Osteocyte (in vitro differentiated cells): ENCODE data around the gene AFAP1. TPM values are rescaled to one million over a fixed set of nuclear protein-coding genes. Genes with fewer than 3 reads are reported as not detected.

Experiments
- DNase-seq: peaks from one replicate; pipeline ENCODE4 v3.0.0; 2021; ENCODE audit warnings: mixed read lengths; ENCODE audit not compliant: unreplicated experiment; ENCODE audit errors: extremely low spot score
- H3K27ac Mint-ChIP-seq: one replicate; pipeline ENCODE4 v1.8.0; 2021; ENCODE audit warnings: mild to moderate bottlenecking, mixed read lengths; ENCODE audit not compliant: unreplicated experiment
- H3K27me3 Mint-ChIP-seq: one replicate; pipeline ENCODE4 v1.8.0; 2021; ENCODE audit warnings: mixed read lengths; ENCODE audit not compliant: unreplicated experiment
- H3K36me3 Mint-ChIP-seq: one replicate; pipeline ENCODE4 v1.8.0; 2021; ENCODE audit warnings: mixed read lengths; ENCODE audit not compliant: unreplicated experiment
- H3K4me1 Mint-ChIP-seq: one replicate; pipeline ENCODE4 v1.8.0; 2021; ENCODE audit warnings: mixed read lengths; ENCODE audit not compliant: unreplicated experiment
- H3K4me3 Mint-ChIP-seq: one replicate; pipeline ENCODE4 v1.8.0; 2021; ENCODE audit warnings: mild to moderate bottlenecking, moderate library complexity, mixed read lengths; ENCODE audit not compliant: unreplicated experiment
- H3K9me3 Mint-ChIP-seq: one replicate; pipeline ENCODE4 v1.8.0; 2021; ENCODE audit warnings: mixed read lengths; ENCODE audit not compliant: unreplicated experiment
- CTCF ChIP-seq: fragments of 200-600 bp; sonication (generic); IDR thresholded peaks from 2 replicates; pipeline ENCODE4 v1.5.0; 2021; ENCODE audit warnings: antibody characterized with exemption, mild to moderate bottlenecking, moderate library complexity
- total RNA-seq: library from RNA; stranded (reverse); gene quantifications from 2 replicates; pipeline ENCODE4 v1.2.1, GENCODE V29; 2021

The AFAP1 gene
- total RNA-seq, 1 donor from 2014 or later, result 66.9 TPM

DNA sequence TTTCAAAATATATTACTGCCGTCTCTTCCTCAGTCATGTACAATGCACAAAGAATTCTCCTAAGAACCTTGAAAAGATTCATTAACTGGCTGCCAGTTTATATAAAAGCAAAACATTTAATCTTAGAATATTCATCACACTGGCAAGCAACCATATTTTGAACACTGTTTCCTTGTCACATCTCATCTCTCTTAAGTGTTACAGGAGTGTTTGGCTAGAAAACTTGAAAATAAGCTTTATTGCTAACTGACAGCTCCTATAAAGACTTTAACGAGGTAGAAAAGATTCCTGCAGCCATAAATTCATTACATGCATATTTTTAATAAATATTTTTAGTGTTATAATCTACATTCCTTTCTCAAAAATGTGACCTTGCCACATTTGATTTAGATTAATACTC, 149.6 kb downstream of the AFAP1 start:
- DNase-seq, result no peak
- no peaks in the 10 kb centered on the region for H3K9me3 Mint-ChIP-seq
- TF ChIP-seq CTCF, result no peak
- peak overlapping the region; percentile 67 for H3K27ac Mint-ChIP-seq
- H3K4me1 Mint-ChIP-seq, result peaks cover 41% of the 10 kb centered on the region
- no peak overlapping the region for H3K4me3 Mint-ChIP-seq
- peaks cover 27% of the 10 kb centered on the region for H3K36me3 Mint-ChIP-seq
- no peaks in the 10 kb centered on the region for H3K27me3 Mint-ChIP-seq

DNA sequence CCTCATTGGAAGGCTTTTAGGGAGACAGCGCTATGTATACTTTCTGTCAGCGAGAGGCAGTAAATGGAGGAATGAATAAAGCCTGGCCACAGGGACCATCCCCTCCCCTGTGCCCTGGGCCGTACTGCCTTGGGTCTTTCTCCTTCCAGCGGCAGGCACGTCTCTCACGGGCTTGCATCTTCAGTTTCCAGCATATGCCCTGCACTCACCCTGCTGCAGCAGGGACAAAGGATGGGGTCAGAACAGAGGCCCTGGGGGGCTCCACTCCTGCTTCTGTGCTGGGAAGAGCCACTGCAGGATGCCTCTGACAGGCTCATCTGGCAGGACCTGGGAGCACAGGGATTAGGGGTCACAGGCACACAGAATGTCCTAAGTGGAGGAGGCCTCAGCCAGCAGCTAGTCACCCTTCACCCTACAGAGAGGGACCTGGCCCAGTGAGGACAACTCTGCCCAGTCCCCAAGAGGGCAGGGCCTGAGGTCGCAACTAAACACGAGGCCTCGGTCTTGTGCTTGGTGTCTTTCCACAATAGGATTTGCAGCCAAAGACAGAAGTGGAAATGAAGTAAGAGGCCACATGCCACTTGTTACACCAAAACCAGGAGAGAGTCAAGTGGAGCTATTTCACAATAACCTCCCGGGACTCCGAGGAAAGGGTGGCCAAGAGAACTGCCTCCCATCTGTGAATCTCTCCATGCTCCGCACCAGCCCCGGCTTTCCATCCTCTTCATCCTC, 150.8 kb downstream of the AFAP1 start:
- H3K4me1 Mint-ChIP-seq, result peaks cover 41% of the 10 kb centered on the region
- no peaks in the 10 kb centered on the region for H3K9me3 Mint-ChIP-seq
- TF ChIP-seq CTCF, result no peak
- H3K4me3 Mint-ChIP-seq, result no peak overlapping the region
- H3K36me3 Mint-ChIP-seq, result peaks cover 32% of the 10 kb centered on the region
- no peak for DNase-seq
- H3K27ac Mint-ChIP-seq, result peak overlapping the region; percentile 54
- H3K27me3 Mint-ChIP-seq, result no peaks in the 10 kb centered on the region

- peaks cover 31% of the 10 kb centered on the region for H3K36me3 Mint-ChIP-seq
- DNase-seq, result no peak
- H3K9me3 Mint-ChIP-seq, result no peaks in the 10 kb centered on the region
- H3K27ac Mint-ChIP-seq, result no peak overlapping the region
- no peak overlapping the region for H3K4me3 Mint-ChIP-seq
- no peaks in the 10 kb centered on the region for H3K27me3 Mint-ChIP-seq
- H3K4me1 Mint-ChIP-seq, result peaks cover 36% of the 10 kb centered on the region
- TF ChIP-seq CTCF, result no peak
Measured at GRCh38 chr4:7788193-7788592, 151.5 kb downstream of the AFAP1 start.

- Mint-ChIP-seq H3K27ac (no peak overlapping the region), H3K4me3 (no peak overlapping the region), H3K9me3 (no peaks in the 10 kb centered on the region), H3K4me1 (peaks cover 35% of the 10 kb centered on the region), H3K27me3 (no peaks in the 10 kb centered on the region), H3K36me3 (peaks cover 30% of the 10 kb centered on the region)
- no peak for DNase-seq
- no peak for TF ChIP-seq CTCF
Measured at GRCh38 chr4:7787681-7788141, 151.9 kb downstream of the AFAP1 start.

GRCh38 chr4:7787067-7787466, 152.6 kb downstream of the AFAP1 start:
- Mint-ChIP-seq H3K27ac (no peak overlapping the region), H3K4me3 (no peak overlapping the region), H3K27me3 (no peaks in the 10 kb centered on the region), H3K36me3 (peaks cover 30% of the 10 kb centered on the region), H3K4me1 (peaks cover 33% of the 10 kb centered on the region), H3K9me3 (no peaks in the 10 kb centered on the region)
- no peak for TF ChIP-seq CTCF
- no peak for DNase-seq
